ENCODE measurements around the gene FMNL2.

DNA sequence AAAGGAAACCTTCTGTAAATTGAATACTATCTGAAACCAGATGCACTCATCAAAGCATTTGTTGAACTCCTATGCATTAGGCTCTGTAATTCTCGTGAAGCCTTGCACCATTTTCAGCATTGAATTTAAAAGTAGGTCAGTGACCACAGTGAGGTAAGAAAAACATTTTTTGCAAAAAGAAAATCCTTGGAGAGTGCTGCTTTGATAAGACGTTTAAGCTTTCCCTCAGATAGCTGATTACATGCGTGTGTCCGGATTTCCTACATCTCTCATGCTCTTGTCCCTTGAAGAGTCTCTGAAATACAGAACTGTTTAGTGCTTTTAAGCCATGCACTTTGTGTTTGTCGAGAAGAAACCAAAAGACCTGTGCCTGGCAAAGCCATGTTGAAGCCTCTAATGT is 113.6 kb downstream of the FMNL2 start:
- TF ChIP-seq, protein P1, sequence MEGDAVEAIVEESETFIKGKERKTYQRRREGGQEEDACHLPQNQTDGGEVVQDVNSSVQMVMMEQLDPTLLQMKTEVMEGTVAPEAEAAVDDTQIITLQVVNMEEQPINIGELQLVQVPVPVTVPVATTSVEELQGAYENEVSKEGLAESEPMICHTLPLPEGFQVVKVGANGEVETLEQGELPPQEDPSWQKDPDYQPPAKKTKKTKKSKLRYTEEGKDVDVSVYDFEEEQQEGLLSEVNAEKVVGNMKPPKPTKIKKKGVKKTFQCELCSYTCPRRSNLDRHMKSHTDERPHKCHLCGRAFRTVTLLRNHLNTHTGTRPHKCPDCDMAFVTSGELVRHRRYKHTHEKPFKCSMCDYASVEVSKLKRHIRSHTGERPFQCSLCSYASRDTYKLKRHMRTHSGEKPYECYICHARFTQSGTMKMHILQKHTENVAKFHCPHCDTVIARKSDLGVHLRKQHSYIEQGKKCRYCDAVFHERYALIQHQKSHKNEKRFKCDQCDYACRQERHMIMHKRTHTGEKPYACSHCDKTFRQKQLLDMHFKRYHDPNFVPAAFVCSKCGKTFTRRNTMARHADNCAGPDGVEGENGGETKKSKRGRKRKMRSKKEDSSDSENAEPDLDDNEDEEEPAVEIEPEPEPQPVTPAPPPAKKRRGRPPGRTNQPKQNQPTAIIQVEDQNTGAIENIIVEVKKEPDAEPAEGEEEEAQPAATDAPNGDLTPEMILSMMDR (IDR thresholded peaks at IDR 0.05 in 8 of 11, conservative IDR thresholded peaks at IDR 0.05 in 3 of 11) = no peak
- no peak for TF ChIP-seq POLR2A (IDR thresholded peaks at IDR 0.05)
- TF ChIP-seq POLR2AphosphoS5 (IDR thresholded peaks at IDR 0.05) = no peak

Data from spleen (tissue), 7 donors.